Measurements from ENCODE around the gene PDE6B. TPM values are rescaled to one million over a fixed set of nuclear protein-coding genes. Genes with fewer than 3 reads are reported as not detected.

The PDE6B gene
- total and polyA plus RNA-seq, 2 experiments from 2014 or later = 17.3 to 26.1 TPM

DNA sequence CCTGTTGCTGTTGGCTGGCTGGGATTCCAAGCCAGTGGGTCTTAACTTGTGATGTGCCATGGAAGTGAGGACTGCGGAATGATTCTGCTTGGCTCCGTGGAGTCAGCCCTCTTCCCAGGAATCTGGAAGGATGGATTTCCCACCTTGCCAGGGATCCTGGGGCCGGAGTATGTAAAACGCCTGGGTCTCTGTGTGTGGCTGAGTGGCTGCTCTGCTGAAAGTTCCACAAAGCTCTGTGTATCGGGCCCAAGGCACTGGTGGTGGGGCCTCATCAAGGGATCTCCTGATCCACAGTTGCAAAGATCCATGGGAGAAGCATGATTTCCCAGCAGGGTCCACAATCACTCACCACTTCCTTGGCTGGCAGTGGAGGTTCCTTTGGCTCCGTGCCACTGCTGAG, 25.2 kb upstream of the PDE6B start:
- Histone ChIP-seq H3K9me3 (ENCODE audit: low read depth) (no peaks in the 10 kb centered on the region), H3K36me3 (replicated peaks; ENCODE audit: insufficient read depth, low read depth) (no peaks in the 10 kb centered on the region), H3K4me2 (no peak overlapping the region), H3K4me1 (ENCODE audit: insufficient read depth) (no peaks in the 10 kb centered on the region), H2AFZ (no peak overlapping the region), H3K4me3 (no peak overlapping the region), H3K27me3 (no peaks in the 10 kb centered on the region), H3K79me2 (no peaks in the 10 kb centered on the region), H4K20me1 (ENCODE audit: insufficient read depth, poor library complexity, severe bottlenecking) (no peaks in the 10 kb centered on the region), H3K27ac (no peak overlapping the region), H3K9me2 (replicated peaks; ENCODE audit: insufficient read depth) (no peaks in the 10 kb centered on the region)
- no peak for DNase-seq (ENCODE audit: low spot score)
- 87% methylated on average over 6 of the region's 6 CpGs for WGBS (ENCODE audit: low lambda C conversion rate, missing lambda C conversion rate)
- no peak for TF ChIP-seq EZH2 (IDR thresholded peaks at IDR 0.05; ENCODE audit: borderline replicate concordance)
- no peak for TF ChIP-seq CTCF (IDR thresholded peaks at IDR 0.05; ENCODE audit: poor library complexity)
- TF ChIP-seq EZH2phosphoT487 (IDR thresholded peaks at IDR 0.05; ENCODE audit: low read depth, severe bottlenecking, unreplicated experiment) = no peak

DNA sequence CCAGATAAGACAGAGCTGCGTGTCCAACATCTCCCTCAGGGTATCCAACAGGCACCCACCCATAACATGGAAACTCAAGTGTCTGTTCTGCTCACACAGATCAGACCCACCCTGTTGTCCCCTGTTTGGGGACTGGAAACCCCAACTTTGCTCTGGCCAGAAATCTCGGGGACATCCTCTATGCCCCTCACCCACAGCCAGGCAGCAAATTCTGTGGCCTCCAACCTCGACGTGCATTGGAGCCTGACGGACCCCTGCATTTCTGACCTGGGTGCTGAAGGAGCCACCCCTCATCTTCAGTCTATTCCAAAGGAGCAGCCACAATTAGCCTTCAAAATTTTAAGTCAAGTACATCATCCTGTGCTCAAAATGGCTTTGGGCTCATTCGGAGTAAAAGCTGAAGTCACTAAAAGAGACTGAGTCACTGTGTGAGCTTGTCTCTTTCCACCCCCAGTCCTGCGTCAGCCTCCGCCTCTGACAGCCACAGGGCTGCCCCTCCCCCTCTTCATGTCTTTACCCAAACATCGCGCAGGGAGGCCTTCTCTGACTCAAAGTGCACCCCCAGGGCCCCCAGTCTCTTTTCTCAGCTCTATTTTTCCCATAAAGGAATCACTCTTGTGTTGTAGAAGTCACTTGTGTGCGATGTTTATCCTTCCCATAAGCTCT, 24.4 kb upstream of the PDE6B start:
- H3K4me2 ChIP-seq = no peak overlapping the region
- no peaks in the 10 kb centered on the region for H3K79me2 ChIP-seq
- 69% methylated on average over 11 of the region's 11 CpGs for WGBS (ENCODE audit: low lambda C conversion rate, missing lambda C conversion rate)
- no peak for TF ChIP-seq EZH2 (IDR thresholded peaks at IDR 0.05; ENCODE audit: borderline replicate concordance)
- no peaks in the 10 kb centered on the region for H3K9me2 ChIP-seq (replicated peaks; ENCODE audit: insufficient read depth)
- no peaks in the 10 kb centered on the region for H3K36me3 ChIP-seq (replicated peaks; ENCODE audit: insufficient read depth, low read depth)
- H3K9me3 ChIP-seq (ENCODE audit: low read depth) = no peaks in the 10 kb centered on the region
- H4K20me1 ChIP-seq (ENCODE audit: insufficient read depth, poor library complexity, severe bottlenecking) = no peaks in the 10 kb centered on the region
- no peak overlapping the region for H3K4me3 ChIP-seq
- H3K27me3 ChIP-seq = no peaks in the 10 kb centered on the region
- no peaks in the 10 kb centered on the region for H3K4me1 ChIP-seq (ENCODE audit: insufficient read depth)
- no peak for DNase-seq (ENCODE audit: low spot score)
- H3K27ac ChIP-seq = no peak overlapping the region
- H2AFZ ChIP-seq = no peak overlapping the region

DNA sequence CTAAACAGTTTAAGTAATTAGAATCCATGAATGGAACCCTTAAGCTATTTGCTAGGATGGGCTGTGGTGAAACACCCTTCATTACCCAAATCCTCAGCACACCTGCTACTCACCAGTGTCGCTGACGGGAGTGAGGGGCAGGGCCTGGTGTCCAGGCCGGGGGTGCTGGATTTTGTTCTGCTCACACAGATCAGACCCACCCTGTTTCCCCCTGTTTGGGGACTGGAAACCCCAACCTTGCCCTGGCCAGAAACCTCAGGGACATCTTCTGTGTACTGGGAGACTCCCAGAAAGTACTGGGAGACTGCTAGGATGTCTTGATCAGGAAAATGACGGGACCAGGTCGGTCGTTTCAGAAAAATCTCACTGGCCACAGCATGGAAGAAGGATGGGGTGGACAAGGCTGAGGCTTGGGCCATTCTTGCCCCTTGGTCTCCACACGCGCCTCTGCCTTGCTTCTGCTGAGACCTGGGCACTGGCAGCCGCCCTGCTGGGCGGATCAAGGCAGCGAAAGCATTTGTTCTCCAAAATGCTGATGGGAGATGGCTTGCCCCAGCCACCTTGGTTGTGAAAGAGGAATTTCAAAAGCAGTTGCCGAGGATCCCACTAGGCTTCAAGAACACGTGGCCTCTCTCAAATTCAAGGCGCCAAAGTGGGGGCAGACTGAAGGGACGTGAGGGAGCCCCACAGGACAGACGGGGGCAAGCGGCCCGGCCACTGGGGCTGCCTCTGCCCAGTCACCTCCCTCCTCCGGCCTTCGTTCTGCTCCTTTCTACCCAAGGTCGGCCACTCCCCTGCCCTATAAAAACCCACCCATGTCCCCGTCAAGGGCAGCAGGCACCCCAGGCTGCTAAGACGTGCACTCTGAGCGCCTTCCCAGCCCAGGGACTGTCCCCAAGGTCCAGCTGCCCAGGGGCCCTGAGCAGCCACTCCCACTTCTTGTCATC, 23.5 kb upstream of the PDE6B start:
- H3K9me3 ChIP-seq (ENCODE audit: low read depth) = no peaks in the 10 kb centered on the region
- no peak for TF ChIP-seq EZH2phosphoT487 (IDR thresholded peaks at IDR 0.05; ENCODE audit: low read depth, severe bottlenecking, unreplicated experiment)
- TF ChIP-seq EZH2 (IDR thresholded peaks at IDR 0.05; ENCODE audit: borderline replicate concordance) = no peak
- TF ChIP-seq CTCF (IDR thresholded peaks at IDR 0.05; ENCODE audit: poor library complexity) = no peak
- 82% methylated on average over 24 of the region's 24 CpGs for WGBS (ENCODE audit: low lambda C conversion rate, missing lambda C conversion rate)
- H3K9me2 ChIP-seq (replicated peaks; ENCODE audit: insufficient read depth) = no peaks in the 10 kb centered on the region
- no peaks in the 10 kb centered on the region for H4K20me1 ChIP-seq (ENCODE audit: insufficient read depth, poor library complexity, severe bottlenecking)
- no peak overlapping the region for H2AFZ ChIP-seq
- no peak overlapping the region for H3K4me3 ChIP-seq
- H3K4me2 ChIP-seq = no peak overlapping the region
- H3K79me2 ChIP-seq = no peaks in the 10 kb centered on the region
- no peaks in the 10 kb centered on the region for H3K4me1 ChIP-seq (ENCODE audit: insufficient read depth)
- H3K27me3 ChIP-seq = no peaks in the 10 kb centered on the region
- no peak overlapping the region for H3K27ac ChIP-seq
- DNase-seq (ENCODE audit: low spot score) = no peak
- H3K36me3 ChIP-seq (replicated peaks; ENCODE audit: insufficient read depth, low read depth) = no peaks in the 10 kb centered on the region

DNA sequence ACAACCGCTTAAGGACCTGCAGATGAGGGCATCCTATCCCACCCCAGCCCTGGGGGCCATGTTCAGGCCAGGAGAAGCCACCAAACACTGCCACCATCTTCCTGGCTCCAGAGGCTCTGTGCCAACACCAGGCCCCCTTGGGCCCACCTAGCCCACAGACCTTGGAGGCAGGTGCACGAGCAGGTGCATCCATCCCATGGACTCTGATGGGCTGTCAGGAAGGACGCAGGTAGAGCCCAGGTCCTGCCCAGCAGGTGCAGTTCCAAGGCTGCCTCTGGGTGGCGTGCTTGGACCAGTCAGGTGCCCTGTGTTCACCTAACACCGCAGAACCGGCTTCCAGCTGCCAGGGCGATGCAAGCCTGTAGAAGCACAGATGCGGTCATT, 22.8 kb upstream of the PDE6B start:
- Histone ChIP-seq H3K27ac (no peak overlapping the region), H3K27me3 (no peaks in the 10 kb centered on the region), H3K4me1 (ENCODE audit: insufficient read depth) (no peaks in the 10 kb centered on the region), H2AFZ (no peak overlapping the region), H4K20me1 (ENCODE audit: insufficient read depth, poor library complexity, severe bottlenecking) (no peaks in the 10 kb centered on the region), H3K9me3 (ENCODE audit: low read depth) (no peaks in the 10 kb centered on the region), H3K4me3 (no peak overlapping the region), H3K9me2 (replicated peaks; ENCODE audit: insufficient read depth) (no peaks in the 10 kb centered on the region), H3K79me2 (no peaks in the 10 kb centered on the region), H3K36me3 (replicated peaks; ENCODE audit: insufficient read depth, low read depth) (no peaks in the 10 kb centered on the region), H3K4me2 (no peak overlapping the region)
- peak; percentile 79 for DNase-seq (ENCODE audit: low spot score)
- TF ChIP-seq EZH2 (IDR thresholded peaks at IDR 0.05; ENCODE audit: borderline replicate concordance) (no peak), CTCF (IDR thresholded peaks at IDR 0.05; ENCODE audit: poor library complexity) (peak; percentile 53)
- WGBS (ENCODE audit: low lambda C conversion rate, missing lambda C conversion rate) = 24% methylated on average over 8 of the region's 8 CpGs
